HepG2 (cell line): Measurements from ENCODE around the gene CA11. TPM values are rescaled to one million over a fixed set of nuclear protein-coding genes. Genes with fewer than 3 reads are reported as not detected.

ENCODE experiments used
- CHCHD3 ChIP-seq: sonication (generic); formaldehyde crosslinking; IDR thresholded peaks from 2 replicates; pipeline ENCODE4 v1.8.0; 2022; ENCODE audit warnings: mild to moderate bottlenecking, missing genetic modification reagents, moderate library complexity
- DBP ChIP-seq: sonication (generic); formaldehyde crosslinking; IDR thresholded peaks from 2 replicates; pipeline ENCODE4 v1.4.0; 2020; ENCODE audit warnings: missing genetic modification reagents; ENCODE audit errors: not compliant biosample characterization
- HMGXB3 ChIP-seq: sonication (generic); formaldehyde crosslinking; IDR thresholded peaks from 2 replicates; pipeline ENCODE4 v1.4.0; 2020; ENCODE audit warnings: missing genetic modification reagents, borderline replicate concordance
- HNRNPL ChIP-seq: fragments of 200-400 bp; formaldehyde crosslinking; IDR thresholded peaks from 2 replicates; pipeline ENCODE4 v1.6.1; 2017; ENCODE audit warnings: mild to moderate bottlenecking, low read depth, low read length
- MEIS2 ChIP-seq: sonication (generic); formaldehyde crosslinking; IDR thresholded peaks from 2 replicates; pipeline ENCODE4 v1.9.0; 2021; ENCODE audit warnings: mild to moderate bottlenecking, missing genetic modification reagents
- NBN ChIP-seq: fragments of 450-650 bp; conservative IDR thresholded peaks from 2 replicates; pipeline ENCODE4 v1.6.1; 2017
- NCOA5 ChIP-seq: sonication (generic); formaldehyde crosslinking; IDR thresholded peaks from 2 replicates; pipeline ENCODE4 v1.4.0; 2020; ENCODE audit warnings: missing genetic modification reagents
- NFE2L2 ChIP-seq: fragments of 150-350 bp; IDR thresholded peaks from 2 replicates; pipeline ENCODE4 v1.6.1; 2014; ENCODE audit warnings: low read length
- NKX3-1 ChIP-seq: sonication (generic); formaldehyde crosslinking; IDR thresholded peaks from 2 replicates; pipeline ENCODE4 v1.5.0; 2020; ENCODE audit warnings: missing genetic modification reagents
- PHF5A ChIP-seq: IDR thresholded peaks from one replicate; pipeline ENCODE4 v1.6.1; 2018; ENCODE audit warnings: low read depth, missing genetic modification reagents; ENCODE audit not compliant: unreplicated experiment
- PRPF4 ChIP-seq: fragments of 200-400 bp; formaldehyde crosslinking; IDR thresholded peaks from 2 replicates; pipeline ENCODE4 v1.6.1; 2016; ENCODE audit warnings: low read length, low read depth; ENCODE audit not compliant: poor library complexity, severe bottlenecking
- SSRP1 ChIP-seq: IDR thresholded peaks from 2 replicates; pipeline ENCODE4 v1.6.1; 2016; ENCODE audit warnings: control low read depth
- U2AF1 ChIP-seq: fragments of 200-400 bp; formaldehyde crosslinking; optimal IDR thresholded peaks from 2 replicates; pipeline ENCODE3; 2017; ENCODE audit warnings: mild to moderate bottlenecking, low read depth, low read length
- WIZ ChIP-seq: sonication (generic); formaldehyde crosslinking; IDR thresholded peaks from 2 replicates; pipeline ENCODE4 v1.5.1; 2020; ENCODE audit warnings: mild to moderate bottlenecking, missing genetic modification reagents
- ZFP82 ChIP-seq: sonication (generic); formaldehyde crosslinking; IDR thresholded peaks from 2 replicates; pipeline ENCODE4 v1.5.1; 2020; ENCODE audit warnings: mild to moderate bottlenecking, missing genetic modification reagents, borderline replicate concordance
- ZNF34 ChIP-seq: sonication (generic); formaldehyde crosslinking; IDR thresholded peaks from 2 replicates; pipeline ENCODE4 v1.4.0; 2020; ENCODE audit warnings: mild to moderate bottlenecking, missing genetic modification reagents, borderline replicate concordance
- ZNF609 ChIP-seq: sonication (generic); formaldehyde crosslinking; IDR thresholded peaks from 2 replicates; pipeline ENCODE4 v1.4.0; 2020; ENCODE audit warnings: mild to moderate bottlenecking, missing genetic modification reagents, borderline replicate concordance
- ZNF766 ChIP-seq: sonication (generic); formaldehyde crosslinking; IDR thresholded peaks from 2 replicates; pipeline ENCODE4 v1.5.0; 2020; ENCODE audit warnings: missing genetic modification reagents, borderline replicate concordance
- ZNF780A ChIP-seq: sonication (generic); formaldehyde crosslinking; IDR thresholded peaks from 2 replicates; pipeline ENCODE4 v1.8.0; 2022; ENCODE audit warnings: mild to moderate bottlenecking, missing genetic modification reagents, moderate library complexity
- ZSCAN31 ChIP-seq: sonication (generic); formaldehyde crosslinking; IDR thresholded peaks from 2 replicates; pipeline ENCODE4 v1.5.0; 2020; ENCODE audit warnings: low read depth, mild to moderate bottlenecking, missing genetic modification reagents
- polyA plus RNA-seq, 8 experiments: library from polyadenylated mRNA; depleted of rRNA in 3 of 8; stranded (reverse) in 7 of 8; unstranded in 1 of 8; fragments of >200 nt; fragmentation: Illumina TruSeq in 4 of 8; extraction: Trizol in 4 of 8; gene quantifications; 2 replicates each; pipeline versions ENCODE4 v1.2.1 to v1.2.3, GENCODE V29; 2011 to 2016; ENCODE audit warnings: low read depth in 4 of 8, missing spikeins in 1 of 8, mixed read lengths in 1 of 8; ENCODE audit not compliant: insufficient read depth in 1 of 8
- total RNA-seq, 5 experiments: library from RNA; depleted of rRNA; stranded (reverse); fragments of >200 nt; fragmentation: Illumina TruSeq; extraction: Trizol; gene quantifications; 2 replicates each; pipeline ENCODE4 v1.2.3, GENCODE V29; 2016; ENCODE audit warnings: low read depth in 1 of 5

Gene CA11
- total and polyA plus RNA-seq, 2 of the 13 experiments (the other 11 are each of a cell fraction or from before 2014, with no cell fraction given): 0.41 to 0.58 TPM

GRCh38 chr19:48618916-48619691 is 26.9 kb downstream of the CA11 start, which contains the start of the genes RPL18 and SPHK2 (continued):
- TF ChIP-seq WIZ (CRISPR knock-in tag) (peak; percentile 95), ZNF780A (CRISPR knock-in tag) (peak; percentile 90; the same call in 1 of the 2 replicates), ZSCAN31 (CRISPR knock-in tag) (peak; percentile 95), DBP (CRISPR knock-in tag) (no peak), PHF5A (CRISPR knock-in tag) (peak; percentile 94), ZFP82 (peak; percentile 94; the same call in 1 of the 2 replicates), SSRP1 (peak; percentile 73; the same call in 1 of the 2 replicates), PRPF4 (no peak), MEIS2 (peak; percentile 56; the same call in 1 of the 2 replicates), HNRNPL (peak; percentile 60; the same call in 1 of the 2 replicates), ZNF766 (CRISPR knock-in tag) (peak; percentile 17; the same call in 1 of the 2 replicates), NFE2L2 (no peak), HMGXB3 (CRISPR knock-in tag) (0 out of 2 replicates have a peak, but pooled peaks have one; percentile 49), NCOA5 (CRISPR knock-in tag) (no peak), ZNF609 (CRISPR knock-in tag) (0 out of 2 replicates have a peak, but pooled peaks have one; percentile 48), NBN (no peak), U2AF1 (peak; percentile 100), ZNF34 (no peak), NKX3-1 (CRISPR knock-in tag) (no peak), CHCHD3 (0 out of 2 replicates have a peak, but pooled peaks have one; percentile 52)
